ENCODE results near the gene EDDM13. TPM values are rescaled to one million over a fixed set of nuclear protein-coding genes. Genes with fewer than 3 reads are reported as not detected.
"Not testable (repeated sequence)": the region's sequence is repeated elsewhere in the genome, so short reads cannot be mapped to it uniquely, and the experiment has no call there.

Gene EDDM13
- total RNA-seq, 1 experiment from 2014 or later = not detected

GRCh38 chr19:56316728-56317127 is 44.2 kb downstream of the EDDM13 start:
- in situ Hi-C loops (cut with HindIII; ENCODE audit: low sequenced_read_pairs) = no loop called here
- DNase-seq (ENCODE audit: low spot score) = no peak

GRCh38 chr19:56317749-56318148 is 45.2 kb downstream of the EDDM13 start:
- no peak for DNase-seq (ENCODE audit: low spot score)
- in situ Hi-C loops (cut with HindIII; ENCODE audit: low sequenced_read_pairs) = no loop called here

- DNase-seq (ENCODE audit: low spot score) = no peak
- in situ Hi-C loops (cut with HindIII; ENCODE audit: low sequenced_read_pairs) = no loop called here
These were observed 47.4 kb downstream of the EDDM13 start for GRCh38 chr19:56319991-56320390.

DNA sequence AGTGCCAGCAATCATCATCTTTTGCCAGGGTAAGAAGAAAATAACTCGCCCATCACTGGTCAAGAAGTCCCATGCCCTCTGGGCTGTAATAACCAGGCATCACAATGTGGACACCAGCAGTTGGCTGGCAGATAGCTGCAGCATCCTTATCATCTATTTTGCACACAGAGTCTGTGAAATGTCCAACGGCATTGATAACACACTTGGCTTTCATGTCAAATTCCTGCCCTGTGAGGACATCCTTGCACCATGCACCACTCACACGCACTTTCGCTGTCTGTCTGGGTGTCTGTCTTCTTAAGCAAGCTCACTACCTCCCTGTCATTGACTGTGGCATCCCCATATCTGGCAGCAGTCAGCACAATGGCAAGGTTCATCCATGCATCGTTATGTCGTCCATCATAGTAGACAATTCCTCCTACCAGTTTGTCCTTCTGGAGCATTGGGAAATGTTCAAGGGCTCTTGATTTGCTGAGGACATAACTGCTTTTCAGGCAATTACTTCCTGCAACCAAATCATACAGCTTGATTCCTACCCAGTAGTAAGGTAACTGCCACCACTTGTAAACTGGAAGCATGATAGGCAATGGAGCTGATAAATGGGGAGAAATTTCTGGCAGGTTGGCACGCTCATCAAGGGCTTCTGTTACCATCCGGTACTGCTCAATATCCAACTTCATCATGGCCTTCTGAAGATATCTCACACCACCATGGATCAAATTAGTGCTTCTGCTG is 48.9 kb downstream of the EDDM13 start:
- in situ Hi-C loops (cut with HindIII; ENCODE audit: low sequenced_read_pairs) = no loop called here
- DNase-seq (ENCODE audit: low spot score) = no peak

DNA sequence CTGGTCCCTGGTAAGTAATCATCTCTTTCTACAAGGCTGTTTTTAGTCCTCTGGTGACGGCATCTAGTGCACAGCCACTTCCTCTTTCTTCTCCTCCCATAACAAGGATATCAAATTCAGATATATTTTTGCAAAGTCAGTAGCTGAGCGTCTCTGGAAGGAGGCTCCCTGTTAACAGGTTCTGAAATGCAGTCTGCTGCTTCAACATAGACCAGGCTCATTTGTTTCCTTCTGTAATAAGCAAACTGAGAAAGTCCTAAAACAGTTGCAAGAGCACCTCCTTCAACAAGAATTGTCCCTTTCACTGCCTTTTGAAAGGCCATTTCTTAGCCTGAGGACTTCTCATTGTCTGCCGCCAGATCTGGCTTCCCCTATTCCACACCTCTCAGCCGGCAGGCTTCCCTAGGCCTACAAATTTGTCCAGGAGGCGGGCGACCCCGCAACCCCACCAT is 49.5 kb downstream of the EDDM13 start:
- in situ Hi-C loops (cut with HindIII; ENCODE audit: low sequenced_read_pairs) = no loop called here

DNA sequence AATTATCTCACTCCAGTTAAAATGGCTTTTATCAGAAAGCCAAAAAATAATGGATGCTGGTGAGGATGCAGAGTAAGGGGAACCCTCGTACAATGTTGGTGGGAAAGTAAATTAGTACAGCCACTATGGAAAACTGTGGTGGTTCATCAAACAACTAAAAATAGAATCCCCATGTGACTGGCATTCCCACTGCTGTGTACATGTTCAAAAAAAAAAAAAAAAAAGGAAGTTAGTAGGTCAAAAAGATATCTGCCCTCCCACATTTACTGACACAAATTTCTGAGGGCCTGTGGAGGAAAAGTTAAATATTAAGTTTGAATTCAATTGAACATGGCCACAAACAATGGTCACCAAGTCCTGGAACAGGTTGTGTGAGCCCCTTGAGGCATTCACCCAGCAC is 51.9 kb downstream of the EDDM13 start:
- DNase-seq (ENCODE audit: low spot score) = no peak
- in situ Hi-C loops (cut with HindIII; ENCODE audit: low sequenced_read_pairs) = no loop called here

More for the DNA sequence above, 49.5 kb downstream of the EDDM13 start:
- DNase-seq (ENCODE audit: low spot score) = no peak

- in situ Hi-C loops (cut with HindIII; ENCODE audit: low sequenced_read_pairs) = loop anchor here (25.0 kb wide), 1 partner anchor 270 kb away; no protein-coding TSS in a partner anchor
These were observed 60.1 kb downstream of the EDDM13 start for GRCh38 chr19:56332695-56333094.

GRCh38 chr19:56333506-56333905 is 61.0 kb downstream of the EDDM13 start:
- DNase-seq (ENCODE audit: low spot score) = peak; percentile 11

More at GRCh38 chr19:56332695-56333094, 60.1 kb downstream of the EDDM13 start:
- DNase-seq (ENCODE audit: low spot score) = no peak

GRCh38 chr19:56335371-56335770 is 62.8 kb downstream of the EDDM13 start:
- in situ Hi-C loops (cut with HindIII; ENCODE audit: low sequenced_read_pairs) = loop anchor here (25.0 kb wide), 1 partner anchor 273 kb away; no protein-coding TSS in a partner anchor
- DNase-seq (ENCODE audit: low spot score) = not testable (repeated sequence)

More at GRCh38 chr19:56333506-56333905, 61.0 kb downstream of the EDDM13 start:
- in situ Hi-C loops (cut with HindIII; ENCODE audit: low sequenced_read_pairs) = loop anchor here (25.0 kb wide), 1 partner anchor 271 kb away; no protein-coding TSS in a partner anchor

GRCh38 chr19:56337077-56337476 is 64.5 kb downstream of the EDDM13 start:
- DNase-seq (ENCODE audit: low spot score) = not testable (repeated sequence)
- in situ Hi-C loops (cut with HindIII; ENCODE audit: low sequenced_read_pairs) = loop anchor here (25.0 kb wide), 1 partner anchor 275 kb away; no protein-coding TSS in a partner anchor

DNA sequence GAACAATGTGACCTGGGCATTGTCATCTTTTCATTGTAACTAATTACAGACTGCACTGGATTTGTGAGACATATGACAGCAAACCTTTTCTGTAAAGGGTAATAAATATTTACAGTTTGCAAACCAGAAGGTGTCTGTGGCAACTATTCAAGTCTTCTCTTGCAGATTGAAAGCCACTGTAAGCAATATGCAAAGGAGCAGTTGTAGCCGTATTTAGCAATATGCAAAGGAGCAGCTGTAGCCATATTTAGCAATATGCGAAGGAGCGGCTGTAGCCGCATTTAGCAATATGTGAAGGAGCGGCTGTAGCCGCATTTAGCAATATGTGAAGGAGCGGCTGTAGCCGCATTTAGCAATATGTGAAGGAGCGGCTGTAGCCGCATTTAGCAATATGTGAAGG is 66.5 kb downstream of the EDDM13 start:
- in situ Hi-C loops (cut with HindIII; ENCODE audit: low sequenced_read_pairs) = loop anchor here (25.0 kb wide), 1 partner anchor 277 kb away; no protein-coding TSS in a partner anchor
- DNase-seq (ENCODE audit: low spot score) = not testable (repeated sequence)

GRCh38 chr19:56341948-56342347 is 69.4 kb downstream of the EDDM13 start:
- in situ Hi-C loops (cut with HindIII; ENCODE audit: low sequenced_read_pairs) = loop anchor here (25.0 kb wide), 1 partner anchor 280 kb away; no protein-coding TSS in a partner anchor
- no peak for DNase-seq (ENCODE audit: low spot score)

- in situ Hi-C loops (cut with HindIII; ENCODE audit: low sequenced_read_pairs) = loop anchor here (25.0 kb wide), 1 partner anchor 285 kb away; no protein-coding TSS in a partner anchor
These were observed 74.7 kb downstream of the EDDM13 start for GRCh38 chr19:56347163-56347778.

GRCh38 chr19:56348289-56348877 is 75.8 kb downstream of the EDDM13 start:
- no peak for DNase-seq (ENCODE audit: low spot score)
- in situ Hi-C loops (cut with HindIII; ENCODE audit: low sequenced_read_pairs) = loop anchor here (25.0 kb wide), 1 partner anchor 286 kb away; no protein-coding TSS in a partner anchor

More at GRCh38 chr19:56347163-56347778, 74.7 kb downstream of the EDDM13 start:
- DNase-seq (ENCODE audit: low spot score) = no peak

DNA sequence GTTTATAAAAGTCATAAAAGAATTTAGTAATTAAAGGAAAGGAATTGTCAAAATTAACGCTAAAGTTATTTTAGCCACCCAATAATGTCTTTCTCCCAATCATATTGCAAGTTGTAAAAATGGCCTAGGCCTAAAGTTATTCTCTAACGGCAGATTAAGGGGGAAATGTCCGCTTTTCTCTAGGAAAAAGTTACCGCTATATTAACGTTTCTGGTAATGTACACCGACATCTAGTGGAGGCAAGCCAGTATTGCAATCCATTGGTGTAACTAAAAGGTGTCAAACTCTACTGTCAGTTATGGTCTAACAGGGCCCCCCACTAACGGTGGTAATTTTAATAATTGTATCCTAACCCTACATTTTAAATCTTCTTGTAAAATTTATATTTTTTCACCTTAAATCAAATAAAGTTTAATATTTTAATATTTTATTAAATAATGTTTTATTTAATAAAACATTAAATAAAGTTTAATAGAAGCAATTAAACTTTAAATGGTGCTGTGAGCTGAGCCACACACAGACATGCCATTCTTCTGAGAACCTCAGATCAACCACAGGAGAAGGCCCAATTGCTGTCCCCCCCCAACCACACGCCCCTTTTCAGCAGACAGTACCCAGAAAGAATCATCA is 78.0 kb downstream of the EDDM13 start:
- DNase-seq (ENCODE audit: low spot score) = peak; percentile 3
- in situ Hi-C loops (cut with HindIII; ENCODE audit: low sequenced_read_pairs) = no loop called here

GRCh38 chr19:56351208-56351607 is 78.7 kb downstream of the EDDM13 start:
- DNase-seq (ENCODE audit: low spot score) = no peak
- in situ Hi-C loops (cut with HindIII; ENCODE audit: low sequenced_read_pairs) = no loop called here

GRCh38 chr19:56355517-56355916 is 83.0 kb downstream of the EDDM13 start:
- DNase-seq (ENCODE audit: low spot score) = no peak
- in situ Hi-C loops (cut with HindIII; ENCODE audit: low sequenced_read_pairs) = no loop called here

DNA sequence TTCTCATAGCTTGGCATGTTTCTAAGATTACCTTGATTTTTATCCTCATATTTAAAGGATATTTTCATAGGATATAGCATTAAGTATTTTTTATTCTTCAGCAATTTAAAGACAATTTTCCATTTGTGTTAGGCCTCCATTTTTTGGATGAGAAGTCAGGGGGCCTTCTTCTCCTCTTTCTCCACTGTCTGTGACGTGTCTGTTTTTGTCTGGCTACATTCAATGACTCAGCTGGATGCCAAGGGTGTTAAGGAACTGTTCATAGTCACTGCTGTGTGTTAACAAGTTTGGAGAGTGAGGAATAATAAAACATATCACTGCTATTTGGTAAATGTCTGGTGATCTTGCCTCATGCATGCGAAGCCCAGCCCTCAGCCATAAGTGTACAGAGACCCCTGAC is 84.4 kb downstream of the EDDM13 start:
- no peak for DNase-seq (ENCODE audit: low spot score)
- in situ Hi-C loops (cut with HindIII; ENCODE audit: low sequenced_read_pairs) = no loop called here

Data from G401 (cell line).